Caco-2 (cell line): Measurements from ENCODE around the gene DLL4. TPM values are rescaled to one million over a fixed set of nuclear protein-coding genes. Genes with fewer than 3 reads are reported as not detected.

Source experiments
- BruUV-seq: library from RNA; stranded (reverse); fragments of 400-500 nt; replicated peaks from 2 replicates; lab custom pipeline; 2021; lab: Mats Ljungman, UMichigan
- CTCF ChIA-PET: fragments of 300-600 bp; sonication (Branson Sonifier 250); formaldehyde crosslinking; loops from one replicate; lab custom pipeline; 2022; ENCODE audit warnings: antibody characterized with exemption; lab: Charles Lee
- POLR2A ChIA-PET: fragments of 300-600 bp; sonication (Branson Sonifier 250); formaldehyde crosslinking; loops from one replicate; lab custom pipeline; 2022; ENCODE audit warnings: antibody characterized with exemption; lab: Charles Lee
- DNase-seq, 2 experiments: peaks; one replicate each; pipeline versions ENCODE4 v3.0.0 to v3.0.0-alpha.2; 2020 to 2022
- H3K27me3 ChIP-seq: replicated peaks from 2 replicates; pipeline ENCODE4 v1.6.0; 2011; ENCODE audit warnings: low read length; ENCODE audit not compliant: control insufficient read depth, insufficient read depth
- H3K36me3 ChIP-seq: 2 replicates; pipeline ENCODE4 v1.5.1; 2011; ENCODE audit warnings: low read length; ENCODE audit not compliant: control insufficient read depth, insufficient read depth
- H3K4me1 ChIP-seq: fragments of 250-450 bp; sonication (Bioruptor Pico); 2 replicates; pipeline ENCODE4 v1.5.1; 2020; ENCODE audit warnings: mild to moderate bottlenecking
- H3K4me3 ChIP-seq: 2 replicates; pipeline ENCODE4 v1.5.1; 2011; ENCODE audit warnings: low read depth, mild to moderate bottlenecking, control low read depth, low read length
- H3K9me3 ChIP-seq: fragments of 250-450 bp; sonication (Bioruptor Pico); 2 replicates; pipeline ENCODE4 v1.5.1; 2020; ENCODE audit warnings: mild to moderate bottlenecking, moderate library complexity
- H3K27ac Mint-ChIP-seq: one replicate; pipeline ENCODE4 v1.8.0; 2022; ENCODE audit warnings: mixed read lengths; ENCODE audit not compliant: unreplicated experiment
- H3K27me3 Mint-ChIP-seq: one replicate; pipeline ENCODE4 v1.8.0; 2022; ENCODE audit warnings: mixed read lengths; ENCODE audit not compliant: insufficient read depth, unreplicated experiment
- H3K36me3 Mint-ChIP-seq: one replicate; pipeline ENCODE4 v1.8.0; 2022; ENCODE audit warnings: mild to moderate bottlenecking, mixed read lengths; ENCODE audit not compliant: insufficient read depth, unreplicated experiment
- H3K4me1 Mint-ChIP-seq: one replicate; pipeline ENCODE4 v1.8.0; 2022; ENCODE audit warnings: low read depth, mixed read lengths; ENCODE audit not compliant: unreplicated experiment
- H3K4me3 Mint-ChIP-seq: one replicate; pipeline ENCODE4 v1.8.0; 2022; ENCODE audit warnings: mild to moderate bottlenecking, moderate library complexity, mixed read lengths; ENCODE audit not compliant: unreplicated experiment
- H3K9me3 Mint-ChIP-seq: one replicate; pipeline ENCODE4 v1.8.0; 2022; ENCODE audit warnings: mixed read lengths; ENCODE audit not compliant: unreplicated experiment
- intact Hi-C: fragments of 100-400 bp; cut with micrococcal nuclease; formaldehyde crosslinking; loops from one replicate; pipeline ENCODE4 v1.10.0; 2022; ENCODE audit not compliant: unreplicated experiment
- total RNA-seq: library from RNA; stranded (reverse); gene quantifications from 2 replicates; pipeline ENCODE4 v1.2.3, GENCODE V29; 2022
- TF ChIP-seq, protein P1 (sequence below), 2 experiments: fragments of 200-600 bp in 1 of 2; IDR thresholded peaks; 1 replicate in 1 of 2; 2 replicates in 1 of 2; pipeline versions ENCODE4 v1.5.1 to v1.8.0; 2011 to 2022; ENCODE audit warnings: antibody characterized with exemption in 1 of 2, control low read depth in 1 of 2, inconsistent platforms in 1 of 2, low read depth in 1 of 2, low read length in 1 of 2, mild to moderate bottlenecking in 1 of 2, moderate library complexity in 1 of 2; ENCODE audit not compliant: insufficient read depth in 1 of 2, severe bottlenecking in 1 of 2, unreplicated experiment in 1 of 2

The DLL4 gene
- total RNA-seq, 1 experiment from 2014 or later = 3.4 TPM

DNA sequence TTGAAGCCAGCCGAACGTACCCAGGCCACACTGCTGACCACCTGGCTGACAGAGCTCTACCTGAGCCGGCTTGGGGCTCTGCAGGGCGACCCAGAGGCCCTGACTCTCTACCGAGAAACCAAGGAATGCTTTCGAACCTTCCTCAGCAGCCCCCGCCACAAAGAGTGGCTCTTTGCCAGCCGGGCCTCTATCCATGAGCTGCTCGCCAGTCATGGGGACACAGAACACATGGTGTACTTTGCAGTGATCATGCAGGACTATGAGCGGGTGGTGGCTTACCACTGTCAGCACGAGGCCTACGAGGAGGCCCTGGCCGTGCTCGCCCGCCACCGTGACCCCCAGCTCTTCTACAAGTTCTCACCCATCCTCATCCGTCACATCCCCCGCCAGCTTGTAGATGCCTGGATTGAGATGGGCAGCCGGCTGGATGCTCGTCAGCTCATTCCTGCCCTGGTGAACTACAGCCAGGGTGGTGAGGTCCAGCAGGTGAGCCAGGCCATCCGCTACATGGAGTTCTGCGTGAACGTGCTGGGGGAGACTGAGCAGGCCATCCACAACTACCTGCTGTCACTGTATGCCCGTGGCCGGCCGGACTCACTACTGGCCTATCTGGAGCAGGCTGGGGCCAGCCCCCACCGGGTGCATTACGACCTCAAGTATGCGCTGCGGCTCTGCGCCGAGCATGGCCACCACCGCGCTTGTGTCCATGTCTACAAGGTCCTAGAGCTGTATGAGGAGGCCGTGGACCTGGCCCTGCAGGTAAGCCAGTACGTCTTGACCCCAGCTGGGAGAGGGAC, 28.7 kb upstream of the DLL4 start:
- no peaks in the 10 kb centered on the region for H3K27me3 ChIP-seq
- DNase-seq = no peak
- no peak overlapping the region for H3K4me3 ChIP-seq
- Mint-ChIP-seq H3K9me3 (no peaks in the 10 kb centered on the region), H3K27me3 (no peaks in the 10 kb centered on the region), H3K36me3 (peaks cover 86% of the 10 kb centered on the region), H3K4me1 (peaks cover 1% of the 10 kb centered on the region), H3K4me3 (no peak overlapping the region), H3K27ac (no peak overlapping the region)
- intact Hi-C loops = loop anchor here (10.0 kb wide), 1 partner anchor 434 kb away; the partner anchor contains the start of genes NUSAP1 and OIP5
- no TSS peak for BruUV-seq
- TF ChIP-seq, protein P1, sequence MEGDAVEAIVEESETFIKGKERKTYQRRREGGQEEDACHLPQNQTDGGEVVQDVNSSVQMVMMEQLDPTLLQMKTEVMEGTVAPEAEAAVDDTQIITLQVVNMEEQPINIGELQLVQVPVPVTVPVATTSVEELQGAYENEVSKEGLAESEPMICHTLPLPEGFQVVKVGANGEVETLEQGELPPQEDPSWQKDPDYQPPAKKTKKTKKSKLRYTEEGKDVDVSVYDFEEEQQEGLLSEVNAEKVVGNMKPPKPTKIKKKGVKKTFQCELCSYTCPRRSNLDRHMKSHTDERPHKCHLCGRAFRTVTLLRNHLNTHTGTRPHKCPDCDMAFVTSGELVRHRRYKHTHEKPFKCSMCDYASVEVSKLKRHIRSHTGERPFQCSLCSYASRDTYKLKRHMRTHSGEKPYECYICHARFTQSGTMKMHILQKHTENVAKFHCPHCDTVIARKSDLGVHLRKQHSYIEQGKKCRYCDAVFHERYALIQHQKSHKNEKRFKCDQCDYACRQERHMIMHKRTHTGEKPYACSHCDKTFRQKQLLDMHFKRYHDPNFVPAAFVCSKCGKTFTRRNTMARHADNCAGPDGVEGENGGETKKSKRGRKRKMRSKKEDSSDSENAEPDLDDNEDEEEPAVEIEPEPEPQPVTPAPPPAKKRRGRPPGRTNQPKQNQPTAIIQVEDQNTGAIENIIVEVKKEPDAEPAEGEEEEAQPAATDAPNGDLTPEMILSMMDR (IDR thresholded peaks at IDR 0.05; ENCODE audit: insufficient read depth in 1 of 2, low read depth in 1 of 2, low read length in 1 of 2, severe bottlenecking in 1 of 2, unreplicated experiment in 1 of 2) = no peak
- H3K36me3 ChIP-seq = peaks cover 3% of the 10 kb centered on the region
- no peaks in the 10 kb centered on the region for H3K4me1 ChIP-seq
- CTCF ChIA-PET = no interaction called here
- no peaks in the 10 kb centered on the region for H3K9me3 ChIP-seq
- POLR2A ChIA-PET = interaction anchor here (0.6 kb wide), 1 partner anchor 397 kb away, joined by 3 read pairs; no protein-coding TSS in a partner anchor

- TF ChIP-seq, protein P1 (IDR thresholded peaks at IDR 0.05; ENCODE audit: insufficient read depth in 1 of 2, low read depth in 1 of 2, low read length in 1 of 2, severe bottlenecking in 1 of 2, unreplicated experiment in 1 of 2) = no peak
- H3K36me3 Mint-ChIP-seq = peaks cover 87% of the 10 kb centered on the region
- H3K9me3 ChIP-seq = no peaks in the 10 kb centered on the region
- DNase-seq = no peak
- no peak overlapping the region for H3K4me3 ChIP-seq
- intact Hi-C loops = loop anchor here (10.0 kb wide), 1 partner anchor 434 kb away; the partner anchor contains the start of genes NUSAP1 and OIP5
- H3K4me1 ChIP-seq = peaks cover 5% of the 10 kb centered on the region; the same call in 1 of the 2 replicates
- POLR2A ChIA-PET = interaction anchor here (0.6 kb wide), 1 partner anchor 397 kb away, joined by 3 read pairs; no protein-coding TSS in a partner anchor
- CTCF ChIA-PET = no interaction called here
- H3K9me3 Mint-ChIP-seq = no peaks in the 10 kb centered on the region
- H3K27me3 Mint-ChIP-seq = no peaks in the 10 kb centered on the region
- H3K4me3 Mint-ChIP-seq = no peak overlapping the region
- no peak overlapping the region for H3K27ac Mint-ChIP-seq
- no peaks in the 10 kb centered on the region for H3K27me3 ChIP-seq
- H3K4me1 Mint-ChIP-seq = peaks cover 7% of the 10 kb centered on the region
- peaks cover 2% of the 10 kb centered on the region for H3K36me3 ChIP-seq
- BruUV-seq = no TSS peak
These were observed 28.1 kb upstream of the DLL4 start for GRCh38 chr15:40901053-40901443.
